SK-N-MC (cell line): ENCODE measurements around the gene SORBS1.

Source experiments
- DNase-seq: peaks from one replicate; pipeline ENCODE4 v3.0.0-alpha.2; 2011; ENCODE audit warnings: low read depth, low spot score
- H3K27ac ChIP-seq: fragments of 200-600 bp; sonication (generic); 2 replicates; pipeline ENCODE4 v1.5.1; 2016; ENCODE audit warnings: mixed run types
- H3K36me3 ChIP-seq: fragments of 200-600 bp; sonication (generic); 2 replicates; pipeline ENCODE4 v1.6.1; 2017; ENCODE audit warnings: antibody characterized with exemption, low read length, mixed read lengths; ENCODE audit not compliant: insufficient read depth
- H3K4me3 ChIP-seq: fragments of 200-600 bp; sonication (generic); 2 replicates; pipeline ENCODE4 v1.5.1; 2016
- H3K9ac ChIP-seq: fragments of 200-600 bp; sonication (generic); 2 replicates; pipeline ENCODE4 v1.8.0; 2017; ENCODE audit warnings: mixed run types, mixed read lengths; ENCODE audit not compliant: insufficient read length
- H3K9me3 ChIP-seq: fragments of 200-600 bp; sonication (generic); 2 replicates; pipeline ENCODE4 v1.6.1; 2017; ENCODE audit warnings: low read depth, mild to moderate bottlenecking, antibody characterized with exemption, low read length, moderate library complexity, mixed read lengths
- EZH2 ChIP-seq: fragments of 200-600 bp; sonication (generic); IDR thresholded peaks from one replicate; pipeline ENCODE4 v1.6.1; 2017; ENCODE audit warnings: antibody characterized with exemption
- FOXP2 ChIP-seq: optimal IDR thresholded peaks from 2 replicates; pipeline ENCODE3; 2011; ENCODE audit warnings: mild to moderate bottlenecking, moderate library complexity; ENCODE audit not compliant: insufficient read depth; ENCODE audit errors: extremely low read length, control extremely low read depth
- POLR2AphosphoS5 ChIP-seq: IDR thresholded peaks from 2 replicates; pipeline ENCODE4 v1.6.1; 2012; ENCODE audit warnings: mild to moderate bottlenecking, low read depth, low read length, borderline replicate concordance

Gene SORBS1

GRCh38 chr10:95397747-95398146 is 163.4 kb downstream of the SORBS1 start:
- Histone ChIP-seq H3K36me3 (no peaks in the 10 kb centered on the region), H3K4me3 (no peak overlapping the region), H3K9ac (no peak overlapping the region), H3K9me3 (no peaks in the 10 kb centered on the region), H3K27ac (no peak overlapping the region)
- DNase-seq = no peak
- TF ChIP-seq POLR2AphosphoS5 (no peak), EZH2 (no peak), FOXP2 (no peak)

- Histone ChIP-seq H3K4me3 (no peak overlapping the region), H3K27ac (no peak overlapping the region), H3K9me3 (no peaks in the 10 kb centered on the region), H3K9ac (no peak overlapping the region), H3K36me3 (no peaks in the 10 kb centered on the region)
- TF ChIP-seq FOXP2 = no peak
- no peak for TF ChIP-seq POLR2AphosphoS5
- DNase-seq = no peak
Observed at GRCh38 chr10:95395947-95396449, 165.2 kb downstream of the SORBS1 start.

GRCh38 chr10:95394161-95394880 is 166.8 kb downstream of the SORBS1 start:
- no peak for TF ChIP-seq FOXP2
- no peak for TF ChIP-seq EZH2
- TF ChIP-seq POLR2AphosphoS5 = no peak
- DNase-seq = no peak
- H3K4me3 ChIP-seq = no peak overlapping the region
- no peaks in the 10 kb centered on the region for H3K36me3 ChIP-seq
- no peak overlapping the region for H3K27ac ChIP-seq
- no peaks in the 10 kb centered on the region for H3K9me3 ChIP-seq
- H3K9ac ChIP-seq = no peak overlapping the region

GRCh38 chr10:95392681-95393164 is 168.4 kb downstream of the SORBS1 start:
- Histone ChIP-seq H3K9me3 (no peaks in the 10 kb centered on the region), H3K9ac (no peak overlapping the region), H3K36me3 (no peaks in the 10 kb centered on the region), H3K27ac (no peak overlapping the region), H3K4me3 (no peak overlapping the region)
- TF ChIP-seq EZH2 (no peak), POLR2AphosphoS5 (no peak), FOXP2 (no peak)
- no peak for DNase-seq

GRCh38 chr10:95392217-95392584 is 169.0 kb downstream of the SORBS1 start:
- no peaks in the 10 kb centered on the region for H3K36me3 ChIP-seq
- no peak overlapping the region for H3K27ac ChIP-seq
- H3K9me3 ChIP-seq = no peaks in the 10 kb centered on the region
- H3K4me3 ChIP-seq = no peak overlapping the region
- DNase-seq = no peak
- TF ChIP-seq FOXP2 = no peak
- no peak for TF ChIP-seq POLR2AphosphoS5
- H3K9ac ChIP-seq = no peak overlapping the region

- no peak overlapping the region for H3K9ac ChIP-seq
- no peak for DNase-seq
- TF ChIP-seq EZH2 = no peak
- TF ChIP-seq FOXP2 = no peak
- TF ChIP-seq POLR2AphosphoS5 = no peak
- H3K4me3 ChIP-seq = no peak overlapping the region
- no peak overlapping the region for H3K27ac ChIP-seq
- no peaks in the 10 kb centered on the region for H3K9me3 ChIP-seq
- no peaks in the 10 kb centered on the region for H3K36me3 ChIP-seq
Observed at GRCh38 chr10:95391581-95392216, 169.5 kb downstream of the SORBS1 start.

GRCh38 chr10:95391164-95391563 is 170.0 kb downstream of the SORBS1 start:
- Histone ChIP-seq H3K36me3 (no peaks in the 10 kb centered on the region), H3K4me3 (no peak overlapping the region), H3K27ac (no peak overlapping the region), H3K9ac (no peak overlapping the region), H3K9me3 (no peaks in the 10 kb centered on the region)
- TF ChIP-seq EZH2 = no peak
- TF ChIP-seq FOXP2 = no peak
- no peak for TF ChIP-seq POLR2AphosphoS5
- no peak for DNase-seq

- H3K9me3 ChIP-seq = no peaks in the 10 kb centered on the region
- no peak overlapping the region for H3K9ac ChIP-seq
- no peak overlapping the region for H3K27ac ChIP-seq
- TF ChIP-seq EZH2 = no peak
- no peak for DNase-seq
- H3K4me3 ChIP-seq = no peak overlapping the region
- H3K36me3 ChIP-seq = no peaks in the 10 kb centered on the region
Observed at GRCh38 chr10:95389982-95390381, 171.2 kb downstream of the SORBS1 start.
